NCI-H2196 (cell line): ENCODE data around the gene CAMTA1.

Source experiments
- DNase-seq: peaks from one replicate; lab custom pipeline; 2025; ENCODE audit not compliant: unreplicated experiment; lab: John Stamatoyannopoulos, UW

The CAMTA1 gene

GRCh38 chr1:6871300-6871972, 86.2 kb downstream of the CAMTA1 start:
- DNase-seq: no peak

DNA sequence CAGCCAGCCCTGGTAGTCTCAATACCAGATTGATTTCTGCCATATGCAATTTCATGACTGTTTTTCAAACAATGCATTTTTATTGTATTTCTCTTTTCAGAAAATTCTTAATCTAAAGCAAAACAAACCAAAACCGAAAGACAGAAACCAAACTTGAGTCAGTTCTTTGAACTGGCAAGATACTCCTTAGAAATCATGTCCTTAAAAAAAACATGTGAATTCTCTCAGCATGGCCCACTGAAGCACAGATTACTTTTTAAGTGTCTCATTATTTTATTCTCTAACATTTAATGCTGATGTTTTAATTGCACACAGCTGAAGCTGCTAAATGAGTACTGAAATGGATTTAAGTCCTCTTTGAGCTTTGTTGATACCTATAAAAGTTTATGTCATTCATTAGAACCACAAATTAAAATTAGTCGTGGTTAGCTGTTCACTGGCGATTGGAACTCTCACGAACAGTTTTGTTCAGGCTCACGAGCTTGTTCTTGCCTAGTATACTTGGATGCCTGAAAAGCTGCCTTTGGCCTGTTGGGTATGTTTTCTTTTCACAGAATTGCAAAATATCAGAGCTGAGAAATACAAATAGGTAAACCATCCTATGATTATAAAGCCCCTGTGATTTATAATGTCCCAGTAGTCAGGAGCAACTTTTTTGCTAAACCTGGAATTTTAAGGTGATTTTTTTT, 87.5 kb downstream of the CAMTA1 start:
- DNase-seq: no peak

- DNase-seq: no peak
Observed at GRCh38 chr1:6873298-6874015, 88.2 kb downstream of the CAMTA1 start.

DNA sequence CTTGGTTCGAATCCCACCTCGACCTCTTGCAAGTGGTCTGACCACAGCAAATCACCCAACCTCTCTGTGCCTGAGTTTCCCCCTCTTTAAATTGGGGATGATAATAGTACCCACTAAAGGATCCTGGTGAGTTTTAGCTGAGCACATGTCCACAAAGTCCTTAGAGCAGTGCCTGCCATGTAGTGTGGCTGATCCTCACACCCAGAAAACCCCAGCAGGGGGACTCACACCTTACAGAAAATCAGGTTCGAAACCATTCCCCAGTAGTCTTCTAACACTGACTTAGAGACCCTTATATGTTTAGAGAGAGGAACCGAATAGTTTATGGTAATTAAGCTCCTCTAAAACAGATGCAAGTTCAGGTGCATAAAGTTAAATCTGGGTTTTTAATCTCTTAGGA, 89.0 kb downstream of the CAMTA1 start:
- DNase-seq: no peak

DNA sequence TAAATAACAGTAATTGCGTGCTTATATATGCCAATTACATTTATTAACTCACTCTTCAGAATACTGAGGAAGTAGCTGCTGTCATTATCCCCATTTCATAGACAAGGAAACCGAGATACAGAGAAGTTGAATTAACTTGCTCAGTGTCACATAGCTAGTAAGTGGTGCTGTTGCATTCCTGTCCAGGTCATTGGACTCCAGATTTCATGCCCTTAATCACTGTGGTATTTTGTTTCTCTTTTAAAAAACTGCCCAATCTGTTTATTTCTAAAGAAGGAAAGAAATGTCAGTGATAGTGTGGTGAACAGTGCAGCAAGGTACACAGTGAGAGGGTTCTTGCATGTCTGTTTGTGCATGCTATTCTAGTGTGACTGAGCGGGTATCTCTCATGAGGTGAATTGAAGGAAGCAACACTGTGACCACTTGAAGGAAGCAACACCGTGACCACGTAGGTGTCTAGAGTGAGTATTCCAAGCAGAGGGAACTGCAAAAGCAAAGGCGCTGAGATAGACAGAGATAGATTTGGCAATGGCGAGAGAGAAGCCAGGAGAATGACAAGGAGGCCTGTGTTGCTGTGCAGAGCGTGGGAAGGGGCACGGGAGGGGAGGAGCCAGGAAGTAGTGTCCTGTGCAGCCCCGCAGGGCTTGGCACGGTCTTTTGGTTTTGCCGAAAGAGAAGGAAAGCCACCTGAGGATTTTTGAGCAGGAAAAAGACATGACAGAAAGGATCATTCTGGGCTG, 95.9 kb downstream of the CAMTA1 start:
- DNase-seq: no peak

- DNase-seq: no peak
Observed at GRCh38 chr1:6882414-6882813, 97.2 kb downstream of the CAMTA1 start.

- DNase-seq: no peak
Observed at GRCh38 chr1:6884652-6885153, 99.4 kb downstream of the CAMTA1 start.

DNA sequence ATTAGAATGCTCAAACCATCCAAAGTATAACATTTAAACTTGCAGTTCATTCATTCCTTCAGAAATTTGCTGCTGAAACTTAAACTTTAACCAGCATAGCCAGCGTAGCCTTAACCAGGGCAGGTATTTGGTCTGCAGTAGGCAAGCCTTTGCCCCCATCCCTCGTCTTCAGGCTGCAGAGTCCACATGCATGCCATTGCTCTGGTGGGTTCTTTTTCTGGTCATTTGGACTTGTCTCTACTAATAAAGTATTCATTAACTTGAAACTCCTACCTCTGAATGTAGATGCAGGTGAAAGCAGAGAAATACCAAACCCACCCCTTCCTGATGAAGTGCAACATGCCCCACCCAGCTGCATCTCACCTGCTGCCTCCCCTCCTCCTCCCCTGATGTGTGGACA, 100.2 kb downstream of the CAMTA1 start:
- no peak for DNase-seq

DNA sequence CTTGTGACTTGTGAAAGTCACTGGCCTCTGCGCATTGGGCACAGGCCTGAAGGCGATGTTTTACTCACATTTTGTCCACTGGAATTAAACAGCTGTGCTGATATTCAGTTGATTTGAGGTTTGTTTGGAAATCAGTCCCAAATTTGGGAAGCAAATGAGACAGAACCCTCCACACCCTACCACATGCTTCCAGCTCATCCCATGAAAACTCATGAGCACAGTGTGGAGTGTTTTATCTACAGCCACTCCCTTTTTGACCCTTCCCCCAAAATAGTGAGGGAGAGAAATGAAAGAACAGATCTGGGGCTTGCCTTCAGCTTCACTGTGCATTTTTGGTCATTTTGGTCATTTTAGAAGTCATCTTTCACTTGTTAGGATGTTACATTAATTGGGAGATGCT, 101.3 kb downstream of the CAMTA1 start:
- DNase-seq: no peak

- no peak for DNase-seq
Observed at GRCh38 chr1:6888268-6888667, 103.0 kb downstream of the CAMTA1 start.

DNA sequence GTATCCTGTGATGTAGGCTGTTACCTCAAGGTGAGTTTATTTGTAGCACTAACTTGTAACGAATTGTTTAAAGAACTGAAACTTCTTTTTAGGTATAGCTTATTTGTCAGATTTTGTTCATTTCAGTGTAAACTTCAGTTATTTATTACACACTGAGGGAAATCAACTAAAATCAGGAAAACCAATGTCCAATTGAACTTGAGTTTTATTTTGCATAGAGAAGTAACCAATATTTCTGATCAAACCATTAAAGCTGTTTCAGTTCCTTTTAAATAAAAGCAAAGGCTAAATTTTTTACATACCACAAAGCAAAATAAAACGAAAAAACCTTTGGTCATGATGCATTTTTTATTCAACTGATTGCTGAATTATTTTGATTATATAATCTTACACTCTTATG, 103.6 kb downstream of the CAMTA1 start:
- DNase-seq: no peak

DNA sequence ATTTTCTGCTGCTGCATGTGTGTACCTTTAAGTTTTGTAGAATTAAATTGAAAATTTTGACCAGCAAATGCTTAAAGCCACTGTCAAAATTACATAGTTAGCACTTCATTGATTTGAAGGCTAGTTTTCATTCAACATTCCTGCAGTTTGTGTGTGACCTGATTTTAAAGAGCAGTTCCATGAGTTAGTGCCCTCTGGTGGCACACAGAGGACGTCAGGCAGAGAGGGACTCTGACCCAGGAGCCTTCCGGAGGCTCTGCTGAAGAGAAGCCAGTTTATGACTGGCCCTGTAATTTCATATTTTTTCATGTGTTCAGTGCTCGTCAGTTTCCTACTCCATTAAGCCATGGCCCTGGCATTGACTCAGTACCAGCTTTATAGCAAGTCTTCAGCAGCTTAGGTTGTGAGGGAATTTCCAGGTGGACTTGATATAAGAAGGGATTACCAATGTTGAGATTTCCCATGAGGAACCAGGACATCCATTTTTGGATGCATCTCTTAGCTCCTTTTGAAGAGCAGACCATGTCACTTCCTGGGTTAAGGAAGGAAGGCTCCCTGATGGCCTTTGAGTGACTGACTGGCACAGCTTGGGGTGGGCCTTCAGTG, 104.7 kb downstream of the CAMTA1 start:
- peak; percentile 60 for DNase-seq

DNA sequence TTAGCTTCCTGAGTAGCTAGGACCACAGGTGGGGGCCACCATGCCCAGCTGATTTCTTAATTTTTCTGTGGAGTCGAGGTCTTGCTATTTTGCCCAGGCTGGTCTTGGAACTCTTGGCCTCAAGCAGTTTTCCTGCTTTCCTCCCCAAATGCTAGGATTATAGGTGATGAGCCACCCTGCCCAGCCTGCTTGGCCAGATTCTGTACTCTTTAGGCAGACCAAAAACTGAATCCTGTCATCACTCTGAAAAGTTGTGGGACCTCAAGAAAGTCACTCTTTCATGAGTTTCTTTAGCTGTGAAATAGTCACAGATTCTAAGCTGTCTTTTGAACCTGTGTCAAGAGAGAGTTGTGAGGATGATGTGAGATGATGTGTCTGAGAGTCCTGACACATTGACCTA, 105.4 kb downstream of the CAMTA1 start:
- DNase-seq: no peak

DNA sequence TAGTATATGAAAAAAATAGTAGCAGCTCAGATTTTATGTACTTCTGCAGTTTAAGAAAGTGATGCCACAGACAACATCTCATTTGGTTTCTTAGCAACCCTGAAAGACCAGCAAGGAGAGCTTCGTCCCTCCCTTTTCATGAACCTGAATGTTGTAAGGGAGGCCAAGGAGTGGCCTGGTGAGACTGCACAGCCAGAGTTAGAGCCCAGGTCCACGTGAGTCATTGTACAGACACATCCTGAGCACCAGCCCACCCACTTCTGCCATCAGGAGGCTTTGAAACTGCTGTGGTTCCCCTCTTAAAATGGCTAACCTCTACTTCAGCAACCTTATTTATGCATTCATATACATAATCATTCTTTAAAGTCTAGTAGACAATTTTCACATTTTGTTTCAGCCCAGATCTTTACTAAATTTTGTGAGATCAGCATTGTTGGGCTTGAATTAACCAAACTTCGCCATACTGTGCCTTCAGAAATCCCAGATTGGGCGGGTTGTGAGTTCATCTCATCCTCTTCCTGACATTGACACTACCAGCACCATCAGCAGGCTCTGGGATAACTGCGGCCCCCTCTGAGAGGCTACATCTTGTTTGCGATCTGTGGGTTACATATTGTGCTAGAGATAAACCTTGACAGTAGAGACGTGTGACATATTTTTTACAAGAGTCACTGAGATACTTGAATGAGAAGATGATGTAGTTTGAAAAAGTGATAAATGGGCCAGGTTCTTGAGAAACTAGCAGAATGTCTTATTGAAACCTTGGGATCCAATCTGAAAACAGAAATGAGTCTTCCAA, 106.7 kb downstream of the CAMTA1 start:
- no peak for DNase-seq

- DNase-seq: no peak
Observed at GRCh38 chr1:6893388-6893787, 108.1 kb downstream of the CAMTA1 start.

DNA sequence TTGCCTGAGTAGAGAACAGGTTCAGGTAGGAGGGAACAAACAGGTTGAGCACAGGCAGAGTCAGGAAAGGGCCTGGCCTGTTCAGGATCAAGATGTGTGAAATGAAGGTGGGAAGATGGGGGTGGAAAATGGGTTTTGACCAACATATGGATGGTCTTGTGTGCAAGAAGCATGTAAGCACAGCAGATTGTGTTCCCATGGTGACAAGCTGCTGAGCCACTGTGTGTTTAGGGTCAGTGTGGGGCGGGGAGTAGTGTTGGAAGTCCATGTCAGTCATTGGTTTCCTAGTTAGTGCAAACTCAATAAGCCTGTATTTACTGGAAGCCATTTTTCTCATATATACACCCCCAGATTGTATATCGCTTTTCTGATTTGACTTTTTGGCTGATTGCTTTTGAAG, 111.9 kb downstream of the CAMTA1 start:
- no peak for DNase-seq

GRCh38 chr1:6898974-6899539, 113.8 kb downstream of the CAMTA1 start:
- DNase-seq: no peak

- DNase-seq: no peak
Observed at GRCh38 chr1:6899621-6900020, 114.4 kb downstream of the CAMTA1 start.

GRCh38 chr1:6902153-6902552, 116.9 kb downstream of the CAMTA1 start:
- DNase-seq: no peak
